Activated CD4-positive, alpha-beta T cell treated with anti-CD3 and anti-CD28 coated beads for 36 hours (primary cell): Measurements from ENCODE around the gene CDH12. TPM values are rescaled to one million over a fixed set of nuclear protein-coding genes. Genes with fewer than 3 reads are reported as not detected.

Experiments
- ATAC-seq: fragments of 200-7000 bp; cut with Tn5 transposase; one replicate; pipeline ENCODE4 v1.10.0; 2021; ENCODE audit warnings: mild to moderate bottlenecking, moderate library complexity
- CTCF ChIA-PET: fragments of 350-600 bp; sonication (Branson Sonifier 250); formaldehyde crosslinking; loops from one replicate; lab custom pipeline; 2021; ENCODE audit warnings: antibody characterized with exemption; lab: Charles Lee
- POLR2A ChIA-PET: fragments of 350-600 bp; sonication (Branson Sonifier 250); formaldehyde crosslinking; loops from one replicate; lab custom pipeline; 2021; ENCODE audit warnings: antibody characterized with exemption, inconsistent platforms; lab: Charles Lee
- DNase-seq: peaks from one replicate; pipeline ENCODE4 v3.0.0-alpha.2; 2020
- H3K27ac Mint-ChIP-seq: one replicate; pipeline ENCODE4 v1.8.0; 2021; ENCODE audit warnings: mixed read lengths
- H3K27me3 Mint-ChIP-seq: one replicate; pipeline ENCODE4 v1.8.0; 2021; ENCODE audit warnings: mixed read lengths
- H3K36me3 Mint-ChIP-seq: one replicate; pipeline ENCODE4 v1.8.0; 2021; ENCODE audit warnings: low read depth, mixed read lengths
- H3K4me1 Mint-ChIP-seq: one replicate; pipeline ENCODE4 v1.8.0; 2021; ENCODE audit warnings: mixed read lengths
- H3K4me3 Mint-ChIP-seq: one replicate; pipeline ENCODE4 v1.8.0; 2021; ENCODE audit warnings: mild to moderate bottlenecking, moderate library complexity, mixed read lengths
- H3K9me3 Mint-ChIP-seq: one replicate; pipeline ENCODE4 v1.8.0; 2021; ENCODE audit warnings: low read depth, mixed read lengths
- intact Hi-C, 2 experiments: fragments of 100-400 bp; cut with DNase I in 1 of 2; cut with micrococcal nuclease in 1 of 2; formaldehyde crosslinking; loops; one replicate each; pipeline versions ENCODE4 v1.14.2 to v1.15.1; 2022 to 2024; cut with DNase I, micrococcal nuclease
- total RNA-seq, 2 experiments: library from RNA; stranded (reverse); gene quantifications; one replicate each; pipeline ENCODE4 v1.2.3, GENCODE V29; 2021

The CDH12 gene
- total RNA-seq, 2 experiments from 2014 or later, result not detected

DNA sequence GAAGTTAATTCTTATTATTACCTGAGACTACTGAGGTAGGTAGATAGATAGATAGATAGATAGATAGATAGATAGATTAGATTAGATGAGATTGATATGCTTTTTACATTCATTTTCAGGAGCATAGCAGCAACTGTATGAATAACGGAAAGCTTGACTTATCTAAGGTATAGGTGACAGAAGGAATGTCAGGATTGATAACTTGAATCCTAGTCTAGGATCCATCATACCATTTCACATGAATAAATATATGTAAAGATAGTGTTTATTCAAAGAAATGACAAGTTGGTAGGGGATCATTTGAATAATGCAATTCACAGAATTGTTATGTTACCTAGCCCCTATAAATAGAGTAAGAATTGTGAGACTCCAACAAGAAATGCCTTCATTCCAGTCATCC is 1008.2 kb downstream of the CDH12 start:
- no peak for DNase-seq
- Mint-ChIP-seq H3K36me3 (no peaks in the 10 kb centered on the region), H3K9me3 (no peaks in the 10 kb centered on the region), H3K27me3 (no peaks in the 10 kb centered on the region), H3K4me1 (no peaks in the 10 kb centered on the region), H3K4me3 (no peak overlapping the region), H3K27ac (no peak overlapping the region)
- CTCF ChIA-PET, result interaction anchor here (0.6 kb wide), 1 partner anchor 627 kb away, joined by 5 read pairs; no protein-coding TSS in a partner anchor
- intact Hi-C loops, result no loop called here
- no peak for ATAC-seq
- POLR2A ChIA-PET, result no interaction called here

DNA sequence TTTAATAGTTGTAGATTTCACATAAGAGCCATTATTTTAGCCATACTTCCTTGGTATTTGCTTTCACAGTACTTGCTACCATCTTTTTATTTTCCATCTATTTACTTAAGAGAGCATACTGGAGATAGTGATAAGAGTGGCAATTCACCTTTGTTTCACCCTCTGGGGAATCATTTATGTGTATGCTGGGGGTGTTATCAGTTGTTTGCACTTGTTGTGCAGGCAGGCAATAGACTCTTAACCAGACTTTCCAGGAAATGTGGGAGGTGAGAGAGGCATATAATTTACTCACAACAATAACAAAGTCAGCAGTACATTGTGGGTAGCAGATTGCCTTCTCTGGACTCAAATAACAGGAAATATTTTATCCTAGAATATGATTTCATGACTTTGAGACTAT is 1018.3 kb downstream of the CDH12 start:
- intact Hi-C loops, result no loop called here
- H3K27me3 Mint-ChIP-seq, result no peaks in the 10 kb centered on the region
- ChIA-PET CTCF (no interaction called here), POLR2A (no interaction called here)
- no peak for DNase-seq
- peaks cover 2% of the 10 kb centered on the region for H3K36me3 Mint-ChIP-seq
- peaks cover 18% of the 10 kb centered on the region for H3K9me3 Mint-ChIP-seq
- H3K27ac Mint-ChIP-seq, result no peak overlapping the region
- ATAC-seq, result no peak
- H3K4me1 Mint-ChIP-seq, result no peaks in the 10 kb centered on the region
- H3K4me3 Mint-ChIP-seq, result no peak overlapping the region

- no peaks in the 10 kb centered on the region for H3K27me3 Mint-ChIP-seq
- intact Hi-C loops, result no loop called here
- no peaks in the 10 kb centered on the region for H3K36me3 Mint-ChIP-seq
- H3K4me3 Mint-ChIP-seq, result no peak overlapping the region
- peaks cover 6% of the 10 kb centered on the region for H3K9me3 Mint-ChIP-seq
- DNase-seq, result no peak
- CTCF ChIA-PET, result interaction anchor here (0.5 kb wide), 1 partner anchor 8 kb away, joined by 3 read pairs; no protein-coding TSS in a partner anchor
- no peaks in the 10 kb centered on the region for H3K4me1 Mint-ChIP-seq
- H3K27ac Mint-ChIP-seq, result no peak overlapping the region
- POLR2A ChIA-PET, result no interaction called here
- no peak for ATAC-seq
Measured at GRCh38 chr5:21831145-21831787, 1021.9 kb downstream of the CDH12 start.

DNA sequence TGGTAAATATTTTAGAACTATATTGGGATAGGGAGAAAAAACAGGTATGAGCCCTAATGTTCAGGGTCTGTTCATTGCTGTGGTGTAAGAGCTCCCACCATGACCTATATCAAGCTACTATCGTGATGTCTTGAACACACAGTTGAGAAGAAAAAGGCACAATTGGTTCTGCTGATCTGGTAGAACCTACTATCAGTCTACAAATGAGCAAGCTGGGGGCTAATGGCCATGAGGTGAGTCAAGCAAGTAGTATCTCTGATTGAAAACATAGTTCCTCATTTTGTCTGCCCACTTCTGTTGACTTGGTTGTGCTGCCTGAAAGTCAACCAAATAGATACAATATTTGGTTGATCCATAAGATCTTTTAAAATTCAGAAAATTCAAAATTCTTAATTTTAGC is 1026.3 kb downstream of the CDH12 start:
- Mint-ChIP-seq H3K36me3 (no peaks in the 10 kb centered on the region), H3K9me3 (peaks cover 8% of the 10 kb centered on the region), H3K27me3 (no peaks in the 10 kb centered on the region), H3K4me3 (no peak overlapping the region), H3K4me1 (no peaks in the 10 kb centered on the region), H3K27ac (no peak overlapping the region)
- ATAC-seq, result no peak
- ChIA-PET POLR2A (no interaction called here), CTCF (no interaction called here)
- DNase-seq, result no peak
- intact Hi-C loops, result no loop called here

- DNase-seq (no peak), ATAC-seq (no peak)
- Mint-ChIP-seq H3K4me3 (no peak overlapping the region), H3K9me3 (peaks cover 4% of the 10 kb centered on the region), H3K27me3 (no peaks in the 10 kb centered on the region), H3K36me3 (no peaks in the 10 kb centered on the region), H3K27ac (no peak overlapping the region), H3K4me1 (no peaks in the 10 kb centered on the region)
- CTCF ChIA-PET, result no interaction called here
- intact Hi-C loops, result no loop called here
- POLR2A ChIA-PET, result no interaction called here
Measured at GRCh38 chr5:21823588-21823987, 1029.6 kb downstream of the CDH12 start.

DNA sequence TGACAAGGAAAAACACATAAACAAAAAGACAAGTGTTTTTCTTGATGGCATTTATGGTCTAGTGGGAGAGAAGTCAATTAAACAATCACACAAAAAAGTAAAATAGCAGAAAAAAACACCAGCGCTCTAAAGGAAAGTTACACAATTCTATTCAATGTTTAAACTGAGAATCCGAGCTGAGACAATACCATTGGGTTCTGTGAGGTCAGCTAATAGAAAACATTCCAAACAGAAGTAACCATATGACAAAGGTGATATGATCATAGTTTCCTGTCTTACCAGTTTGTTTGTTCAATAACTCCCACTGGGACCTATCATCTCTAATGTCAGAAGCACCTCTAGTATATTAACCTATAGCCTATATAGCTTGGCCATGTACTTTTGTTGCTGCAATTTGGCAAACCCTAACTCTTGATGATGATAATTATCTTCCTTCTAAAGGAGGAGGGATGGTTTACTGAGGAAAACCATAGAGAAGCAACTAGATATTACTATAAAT is 1030.0 kb downstream of the CDH12 start:
- intact Hi-C loops, result no loop called here
- H3K4me1 Mint-ChIP-seq, result no peaks in the 10 kb centered on the region
- H3K4me3 Mint-ChIP-seq, result no peak overlapping the region
- ChIA-PET POLR2A (no interaction called here), CTCF (no interaction called here)
- no peaks in the 10 kb centered on the region for H3K27me3 Mint-ChIP-seq
- no peak overlapping the region for H3K27ac Mint-ChIP-seq
- peaks cover 4% of the 10 kb centered on the region for H3K9me3 Mint-ChIP-seq
- H3K36me3 Mint-ChIP-seq, result no peaks in the 10 kb centered on the region
- ATAC-seq (no peak), DNase-seq (no peak)

DNA sequence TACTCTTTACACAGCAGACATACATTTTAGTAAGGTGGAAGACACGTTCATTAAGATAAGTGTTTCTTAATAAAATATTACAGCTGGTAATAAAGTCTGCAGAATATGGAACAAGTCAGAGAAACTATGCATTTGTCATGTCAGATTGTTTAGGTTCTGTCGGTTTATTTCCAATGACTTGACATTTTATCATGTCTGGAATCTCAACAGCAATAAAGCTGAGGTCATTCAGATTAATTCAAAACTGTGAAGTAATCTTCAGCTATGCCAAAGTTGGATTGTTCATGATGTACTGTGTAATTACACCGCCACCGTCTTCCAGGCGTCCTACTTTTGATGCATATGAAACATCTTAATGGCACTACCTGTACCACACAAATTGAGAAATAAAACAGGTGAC is 1032.6 kb downstream of the CDH12 start:
- CTCF ChIA-PET, result interaction anchor here (0.6 kb wide), 1 partner anchor 31 kb away, joined by 3 read pairs; no protein-coding TSS in a partner anchor

DNA sequence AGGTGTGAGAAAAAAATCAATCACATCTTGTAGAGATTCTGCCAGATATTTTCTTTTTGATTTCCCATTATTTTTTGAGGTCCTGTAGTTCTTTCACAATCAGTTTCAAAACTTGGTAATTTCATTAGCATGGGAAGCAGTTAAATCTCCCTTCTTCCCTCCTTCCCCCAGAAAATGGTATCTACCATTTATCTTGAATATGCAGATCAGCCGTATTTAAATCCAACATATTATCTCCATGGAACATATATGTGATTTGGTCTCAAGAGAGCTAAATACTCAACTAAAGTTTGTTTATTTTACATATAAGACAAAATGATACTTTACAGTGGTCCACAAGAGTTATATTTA is 1034.8 kb downstream of the CDH12 start:
- H3K27ac Mint-ChIP-seq, result no peak overlapping the region
- no peak for DNase-seq
- ChIA-PET CTCF (no interaction called here), POLR2A (no interaction called here)
- no peaks in the 10 kb centered on the region for H3K4me1 Mint-ChIP-seq
- no peaks in the 10 kb centered on the region for H3K36me3 Mint-ChIP-seq
- H3K9me3 Mint-ChIP-seq, result no peaks in the 10 kb centered on the region
- H3K4me3 Mint-ChIP-seq, result no peak overlapping the region
- H3K27me3 Mint-ChIP-seq, result no peaks in the 10 kb centered on the region
- intact Hi-C loops, result no loop called here
- ATAC-seq, result no peak

More for the DNA sequence above, 1032.6 kb downstream of the CDH12 start:
- Mint-ChIP-seq H3K4me1 (no peaks in the 10 kb centered on the region), H3K36me3 (no peaks in the 10 kb centered on the region), H3K27me3 (no peaks in the 10 kb centered on the region), H3K27ac (no peak overlapping the region), H3K4me3 (no peak overlapping the region), H3K9me3 (peaks cover 3% of the 10 kb centered on the region)
- intact Hi-C loops, result no loop called here
- POLR2A ChIA-PET, result no interaction called here
- no peak for DNase-seq
- no peak for ATAC-seq

DNA sequence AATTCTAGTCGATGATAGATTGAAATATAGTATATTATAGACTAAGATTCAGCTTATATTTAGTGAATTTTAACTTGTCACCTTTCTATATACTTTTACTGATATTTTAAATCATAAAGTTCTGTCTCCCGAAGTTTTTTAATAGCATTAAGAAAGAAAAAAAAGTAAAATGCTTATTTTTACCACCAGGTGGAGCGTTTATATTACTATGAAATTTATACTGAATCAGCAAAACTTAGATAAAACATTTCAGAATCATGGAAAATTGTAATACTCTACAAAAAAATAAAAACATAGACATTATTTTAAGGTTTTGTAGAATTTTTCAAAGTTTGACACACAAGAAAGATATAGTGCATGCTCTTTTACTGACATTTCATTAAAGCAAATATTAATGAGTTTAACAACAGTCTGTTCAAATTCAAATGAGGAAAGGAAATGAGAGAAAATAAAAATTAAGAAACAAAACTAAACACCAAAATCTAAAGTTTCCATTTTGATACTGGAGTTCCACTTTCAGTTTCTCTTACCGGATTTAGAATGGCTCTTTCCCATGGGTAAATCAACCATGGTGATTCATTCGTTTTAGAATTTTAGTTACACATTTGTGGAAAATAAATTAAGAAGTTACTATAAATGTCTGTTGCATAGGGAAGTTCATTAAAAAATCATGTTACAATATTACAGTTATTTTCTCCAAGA is 1035.3 kb downstream of the CDH12 start:
- no peak for ATAC-seq
- Mint-ChIP-seq H3K4me1 (no peaks in the 10 kb centered on the region), H3K9me3 (no peaks in the 10 kb centered on the region), H3K27ac (no peak overlapping the region), H3K4me3 (no peak overlapping the region), H3K36me3 (no peaks in the 10 kb centered on the region), H3K27me3 (no peaks in the 10 kb centered on the region)
- POLR2A ChIA-PET, result no interaction called here
- CTCF ChIA-PET, result interaction anchor here (0.5 kb wide), 1 partner anchor 77 kb away, joined by 4 read pairs; no protein-coding TSS in a partner anchor
- DNase-seq, result no peak
- intact Hi-C loops, result no loop called here

DNA sequence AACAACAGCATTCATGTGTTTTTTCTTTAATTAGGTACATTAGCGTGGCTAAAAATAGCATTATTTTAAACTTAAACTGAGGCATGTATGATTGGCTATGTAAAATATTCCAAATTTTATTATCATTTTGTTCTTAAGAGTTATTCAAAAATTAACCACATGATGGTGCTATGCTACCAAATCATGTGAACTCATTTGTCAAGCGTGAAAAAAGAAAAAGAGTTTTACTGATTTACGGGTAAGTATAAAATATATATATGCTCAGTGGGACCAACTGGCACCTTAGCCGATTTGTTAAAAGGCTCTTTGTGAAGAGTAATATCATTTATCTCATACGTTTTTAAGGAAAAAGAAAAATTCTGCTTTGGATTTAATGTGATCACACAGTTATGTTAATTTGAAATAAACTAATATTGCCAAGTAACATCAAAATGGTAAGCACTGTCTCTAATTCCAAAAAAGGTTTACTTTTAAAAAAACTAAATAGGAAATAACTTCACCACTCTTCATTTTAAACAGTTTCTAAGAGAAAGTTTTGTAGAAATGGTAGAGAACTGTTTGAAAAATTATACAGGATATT is 1042.3 kb downstream of the CDH12 start:
- POLR2A ChIA-PET, result no interaction called here
- Mint-ChIP-seq H3K27ac (no peak overlapping the region), H3K36me3 (no peaks in the 10 kb centered on the region), H3K4me1 (no peaks in the 10 kb centered on the region), H3K4me3 (no peak overlapping the region), H3K27me3 (no peaks in the 10 kb centered on the region), H3K9me3 (no peaks in the 10 kb centered on the region)
- ATAC-seq (no peak), DNase-seq (no peak)
- intact Hi-C loops, result loop anchor here in 1 of 2 experiments (5.0 kb wide), 1 partner anchor 1326 kb away; no protein-coding TSS in a partner anchor
- CTCF ChIA-PET, result interaction anchor here (0.7 kb wide), 1 partner anchor 601 kb away, joined by 4 read pairs; no protein-coding TSS in a partner anchor

DNA sequence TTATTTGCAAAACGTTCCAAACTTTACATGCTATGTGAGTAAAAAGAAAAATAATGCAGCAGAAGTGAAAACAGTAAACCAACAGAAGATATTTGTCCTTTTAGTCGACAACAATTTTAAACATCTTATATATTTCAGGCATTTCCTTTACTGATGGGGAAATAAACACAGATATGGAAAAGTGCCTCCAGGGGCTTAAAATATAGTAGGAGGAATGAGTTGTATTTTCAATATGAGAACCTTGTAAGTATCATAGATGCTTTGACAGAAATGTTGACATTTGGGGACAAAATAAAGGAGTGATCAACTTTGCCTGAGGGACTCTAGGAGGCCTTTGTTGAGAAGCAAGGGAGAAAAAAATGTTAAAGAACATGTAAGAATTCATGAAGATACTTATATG is 1043.5 kb downstream of the CDH12 start:
- intact Hi-C loops, result loop anchor here in 1 of 2 experiments (5.0 kb wide), 1 partner anchor 1328 kb away; no protein-coding TSS in a partner anchor
- POLR2A ChIA-PET, result no interaction called here
- H3K27me3 Mint-ChIP-seq, result no peaks in the 10 kb centered on the region

More for the DNA sequence above, 1043.5 kb downstream of the CDH12 start:
- no peak overlapping the region for H3K27ac Mint-ChIP-seq
- DNase-seq (no peak), ATAC-seq (no peak)
- H3K36me3 Mint-ChIP-seq, result no peaks in the 10 kb centered on the region
- H3K4me1 Mint-ChIP-seq, result no peaks in the 10 kb centered on the region
- no peaks in the 10 kb centered on the region for H3K9me3 Mint-ChIP-seq
- no peak overlapping the region for H3K4me3 Mint-ChIP-seq
- CTCF ChIA-PET, result no interaction called here
